ENCODE results near the gene CFAP90.

The CFAP90 gene

DNA sequence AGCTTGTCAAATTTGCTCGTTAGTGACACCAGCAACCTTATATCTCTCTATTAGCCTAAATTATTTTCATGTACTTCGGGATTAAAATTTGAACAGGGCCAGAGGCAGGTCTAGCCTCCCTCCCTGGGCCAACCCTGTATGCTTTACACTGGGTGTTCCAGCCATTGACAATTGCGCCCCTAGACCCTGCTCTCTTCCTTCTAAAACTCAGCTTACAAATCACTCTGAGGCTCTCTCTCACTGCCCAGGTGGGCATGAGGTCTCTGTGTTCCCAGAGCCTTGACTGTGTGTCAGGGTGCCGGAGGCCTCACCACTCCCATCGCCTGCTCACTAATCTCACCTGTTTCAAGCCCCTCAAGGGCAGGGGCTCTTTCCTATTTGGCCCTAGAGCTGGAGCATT lies 6.4 kb upstream of the CFAP90 start:
- in situ Hi-C loops (cut with HindIII; ENCODE audit: low pct_unique_long_range_greater_than_20kb, low sequenced_read_pairs): no loop called here
- no peak for TF ChIP-seq JUND (IDR thresholded peaks at IDR 0.05; ENCODE audit: low read depth)
- DNase-seq (ENCODE audit: low read depth in 1 of 2, low spot score in 1 of 2): no peak

DNA sequence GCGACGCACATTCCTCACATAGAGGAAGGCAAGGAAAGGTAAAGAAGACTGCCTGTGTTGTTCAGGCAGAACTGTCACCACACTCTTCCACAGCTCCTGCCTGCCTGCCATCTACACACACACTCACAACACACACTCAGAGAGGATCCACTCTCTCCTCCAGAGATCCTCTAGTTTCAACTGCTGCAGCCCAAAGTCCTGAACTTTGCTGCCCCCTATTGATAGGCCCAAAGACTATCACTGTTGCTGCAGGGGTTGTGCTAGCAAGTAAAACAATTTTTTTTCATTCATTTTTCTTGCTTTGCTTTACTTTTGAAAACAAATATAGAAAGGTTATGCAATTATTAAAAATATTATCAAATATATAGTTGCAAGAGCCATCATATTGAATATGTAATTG lies 5.9 kb upstream of the CFAP90 start:
- DNase-seq (ENCODE audit: low read depth in 1 of 2, low spot score in 1 of 2): peak in 1 of 2 experiments; percentile 75
- no peak for TF ChIP-seq JUND (IDR thresholded peaks at IDR 0.05; ENCODE audit: low read depth)
- in situ Hi-C loops (cut with HindIII; ENCODE audit: low pct_unique_long_range_greater_than_20kb, low sequenced_read_pairs): no loop called here

DNA sequence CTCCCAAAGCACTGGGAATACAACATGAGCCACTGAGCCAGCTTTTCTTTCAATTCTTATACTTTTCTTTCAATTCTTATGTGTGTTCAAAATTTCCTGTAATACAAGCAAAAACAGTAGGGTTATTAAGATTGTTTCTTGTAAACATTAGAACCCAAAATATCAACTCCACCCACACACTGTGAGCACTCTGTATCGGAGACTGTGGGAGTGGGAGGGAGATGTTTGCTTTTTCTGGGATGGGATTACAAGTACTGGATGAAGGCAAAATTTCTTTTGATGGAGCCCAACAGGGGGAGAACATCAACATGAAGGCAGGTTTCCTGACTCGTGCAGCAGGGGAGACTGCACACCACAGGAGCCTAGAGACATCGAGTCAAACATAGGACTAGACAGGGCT lies 4.7 kb upstream of the CFAP90 start:
- no peak for TF ChIP-seq JUND (IDR thresholded peaks at IDR 0.05; ENCODE audit: low read depth)
- in situ Hi-C loops (cut with HindIII; ENCODE audit: low pct_unique_long_range_greater_than_20kb, low sequenced_read_pairs): no loop called here
- DNase-seq (ENCODE audit: low read depth in 1 of 2, low spot score in 1 of 2): no peak

DNA sequence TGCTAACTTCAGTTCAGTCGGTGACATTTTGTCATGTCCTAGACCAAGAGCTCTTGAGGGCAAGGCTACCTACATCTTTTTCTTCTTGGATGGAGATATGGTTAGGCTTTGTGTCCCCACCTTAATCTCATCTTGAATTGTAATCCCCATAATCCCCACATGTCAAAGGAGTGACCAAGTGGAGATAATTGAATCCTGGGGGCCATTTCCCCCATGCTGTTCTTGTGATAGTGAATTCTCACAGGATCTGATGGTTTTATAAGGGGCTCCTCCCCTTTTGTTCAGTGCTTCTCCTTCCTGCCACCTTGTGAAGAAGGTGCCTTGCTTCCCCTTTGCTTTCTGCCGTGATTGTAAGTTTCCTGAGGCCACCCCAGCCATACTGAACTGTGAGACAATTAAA lies 2.1 kb upstream of the CFAP90 start:
- no peak for DNase-seq (ENCODE audit: low read depth in 1 of 2, low spot score in 1 of 2)
- in situ Hi-C loops (cut with HindIII; ENCODE audit: low pct_unique_long_range_greater_than_20kb, low sequenced_read_pairs): no loop called here
- no peak for TF ChIP-seq JUND (IDR thresholded peaks at IDR 0.05; ENCODE audit: low read depth)

DNA sequence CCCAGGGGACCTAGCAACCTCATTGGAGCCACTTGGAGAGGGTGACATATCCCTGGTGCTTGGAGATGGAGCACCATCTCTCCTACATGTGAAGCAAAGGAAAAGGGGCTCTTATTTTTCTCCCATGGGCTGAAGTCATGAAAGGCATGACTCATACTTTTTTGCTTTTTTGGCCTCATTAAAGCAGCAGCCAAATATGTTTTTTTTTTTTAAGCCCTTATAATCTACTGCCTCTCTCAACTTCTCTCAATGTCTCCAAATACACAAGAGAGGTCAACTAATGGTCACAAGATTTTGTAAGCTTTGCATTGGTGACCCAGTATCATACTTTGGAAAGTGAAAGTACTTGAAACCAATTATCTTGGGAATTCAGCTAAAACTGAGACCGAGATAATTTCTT lies 1.6 kb upstream of the CFAP90 start:
- in situ Hi-C loops (cut with HindIII; ENCODE audit: low pct_unique_long_range_greater_than_20kb, low sequenced_read_pairs): no loop called here
- TF ChIP-seq JUND (IDR thresholded peaks at IDR 0.05; ENCODE audit: low read depth): no peak
- no peak for DNase-seq (ENCODE audit: low read depth in 1 of 2, low spot score in 1 of 2)

DNA sequence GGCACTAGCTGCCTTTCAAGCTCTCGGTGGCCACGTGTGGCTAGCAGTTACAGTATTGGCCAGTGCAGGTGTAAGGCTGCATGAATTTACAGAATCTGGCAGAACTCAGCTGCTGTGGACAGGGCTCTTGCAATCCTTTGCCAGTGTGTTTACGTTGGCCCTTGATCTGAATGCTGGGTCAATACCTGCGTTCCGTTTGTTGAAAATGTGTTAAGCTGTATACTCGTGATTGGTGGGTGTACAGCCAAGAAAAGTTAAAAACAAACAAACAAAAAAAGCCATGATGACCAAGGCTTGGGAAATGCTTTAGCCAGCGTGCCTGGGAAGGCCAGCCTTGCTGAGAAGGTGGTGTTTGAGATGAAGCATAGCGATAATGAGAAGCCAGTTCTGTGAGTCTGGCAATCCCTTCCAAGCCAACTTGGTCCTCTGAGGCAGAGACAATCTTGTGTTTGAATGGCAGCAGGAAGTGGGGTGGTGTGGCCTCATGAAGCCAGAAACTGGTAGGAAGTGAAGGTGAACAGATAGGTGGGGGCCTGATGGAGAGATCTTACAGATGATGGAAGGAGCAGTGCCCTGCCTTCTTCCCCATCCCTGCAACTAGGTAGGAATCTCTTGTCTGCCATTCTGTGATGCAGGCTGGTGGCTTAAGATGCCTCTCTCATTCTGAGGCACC lies 820 bp upstream of the CFAP90 start:
- in situ Hi-C loops (cut with HindIII; ENCODE audit: low pct_unique_long_range_greater_than_20kb, low sequenced_read_pairs): no loop called here
- DNase-seq (ENCODE audit: low read depth in 1 of 2, low spot score in 1 of 2): peak; percentile 65 to 96
- no peak for TF ChIP-seq JUND (IDR thresholded peaks at IDR 0.05; ENCODE audit: low read depth)

DNA sequence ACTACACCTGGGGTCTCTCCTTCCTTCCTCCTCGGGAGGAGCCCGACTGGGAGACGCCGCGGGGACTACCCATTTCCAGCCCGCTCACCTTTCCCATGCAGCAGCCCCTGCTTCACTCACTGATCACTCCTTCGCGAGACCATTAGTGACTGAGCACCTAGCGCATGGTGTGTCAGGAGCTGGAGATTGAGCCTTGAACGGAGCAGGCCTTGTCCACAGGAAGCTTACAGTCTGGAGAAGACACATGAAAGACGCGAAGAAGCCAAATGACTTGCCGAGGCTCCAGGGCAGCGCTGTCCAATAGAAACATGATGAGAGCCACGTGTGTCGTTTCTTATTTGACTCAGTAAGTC lies 283 bp upstream of the CFAP90 start:
- TF ChIP-seq JUND (IDR thresholded peaks at IDR 0.05; ENCODE audit: low read depth): no peak
- in situ Hi-C loops (cut with HindIII; ENCODE audit: low pct_unique_long_range_greater_than_20kb, low sequenced_read_pairs): no loop called here

DNA sequence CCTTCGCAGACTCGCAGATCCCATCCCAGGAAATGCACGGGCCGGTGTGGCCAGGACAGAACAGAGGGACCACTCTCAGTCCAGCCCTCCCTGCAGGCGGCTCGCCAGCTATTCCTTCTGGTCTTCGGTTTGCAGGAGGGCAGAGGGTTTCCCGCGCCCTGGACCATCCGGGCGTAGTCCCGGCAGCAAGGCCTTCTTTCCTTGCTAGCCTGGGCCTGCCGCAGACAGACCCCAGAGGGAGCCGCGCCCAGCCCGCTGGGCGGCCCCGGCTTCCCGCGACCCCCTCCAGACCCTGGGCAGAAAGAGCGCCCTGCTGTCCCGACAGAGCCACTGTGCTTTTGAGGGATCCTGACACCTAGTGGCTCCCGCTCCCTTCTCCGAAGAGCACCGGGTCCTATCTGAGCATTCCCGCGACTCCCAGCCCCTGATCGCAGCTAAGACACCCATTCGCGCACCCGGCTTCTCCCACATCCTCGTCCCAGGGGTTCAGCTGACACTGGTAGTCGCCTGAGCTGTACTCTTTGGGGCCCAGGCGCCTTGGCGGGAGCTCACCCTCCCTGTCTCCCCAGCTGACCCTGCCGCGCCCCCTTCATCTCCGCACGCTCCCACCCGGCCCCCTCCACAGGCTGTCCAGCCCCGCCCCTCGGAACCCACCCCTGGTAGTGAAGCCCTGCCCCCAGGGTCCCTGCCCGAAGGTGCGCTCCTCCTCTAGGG lies 1.1 kb downstream of the CFAP90 start:
- in situ Hi-C loops (cut with HindIII; ENCODE audit: low pct_unique_long_range_greater_than_20kb, low sequenced_read_pairs): no loop called here
- TF ChIP-seq JUND (IDR thresholded peaks at IDR 0.05; ENCODE audit: low read depth): no peak
- no peak for DNase-seq (ENCODE audit: low read depth in 1 of 2, low spot score in 1 of 2)

More for the DNA sequence above, 283 bp upstream of the CFAP90 start:
- DNase-seq (ENCODE audit: low read depth in 1 of 2, low spot score in 1 of 2): no peak

DNA sequence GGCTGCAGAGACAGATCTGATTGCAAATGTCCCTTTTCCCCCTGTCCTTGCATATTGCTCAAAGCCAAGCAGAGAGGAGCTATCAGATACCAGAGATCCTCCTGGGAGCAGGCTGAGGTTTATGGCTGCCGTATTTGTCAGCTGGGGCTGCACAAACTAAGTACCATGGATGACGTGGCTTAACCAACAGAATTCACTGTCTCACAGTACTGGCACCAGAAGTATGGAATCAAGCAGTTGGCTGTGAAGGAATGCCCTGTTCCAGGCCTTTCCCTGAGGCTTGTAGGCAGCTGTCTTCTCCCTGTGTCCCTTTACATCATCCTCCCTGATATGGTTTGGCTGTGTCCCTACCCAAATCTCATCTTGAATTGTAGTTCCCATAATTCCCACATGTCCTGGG lies 2.6 kb downstream of the CFAP90 start:
- in situ Hi-C loops (cut with HindIII; ENCODE audit: low pct_unique_long_range_greater_than_20kb, low sequenced_read_pairs): no loop called here
- no peak for DNase-seq (ENCODE audit: low read depth in 1 of 2, low spot score in 1 of 2)

DNA sequence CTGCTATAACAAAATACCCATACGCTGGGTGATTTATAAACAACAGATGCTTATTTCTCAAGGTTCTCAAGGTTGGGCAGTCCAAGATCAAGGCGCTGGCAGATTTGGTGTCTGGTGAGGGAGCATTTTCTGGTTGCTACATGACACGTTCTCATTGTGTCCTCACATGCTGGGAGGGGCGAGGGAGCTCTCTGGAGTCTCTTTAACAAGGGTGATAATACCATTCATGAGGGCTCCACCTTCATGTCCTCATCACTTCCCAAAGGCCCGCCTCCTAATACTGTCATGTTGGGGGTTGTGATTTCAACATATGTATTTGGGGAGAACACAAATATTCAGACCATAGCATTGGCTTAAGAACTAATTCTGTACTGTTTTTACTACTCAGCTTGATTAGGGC lies 4.6 kb downstream of the CFAP90 start:
- DNase-seq (ENCODE audit: low read depth in 1 of 2, low spot score in 1 of 2): no peak
- no peak for TF ChIP-seq JUND (IDR thresholded peaks at IDR 0.05; ENCODE audit: low read depth)
- in situ Hi-C loops (cut with HindIII; ENCODE audit: low pct_unique_long_range_greater_than_20kb, low sequenced_read_pairs): no loop called here

More for the DNA sequence above, 2.6 kb downstream of the CFAP90 start:
- TF ChIP-seq JUND (IDR thresholded peaks at IDR 0.05; ENCODE audit: low read depth): no peak

DNA sequence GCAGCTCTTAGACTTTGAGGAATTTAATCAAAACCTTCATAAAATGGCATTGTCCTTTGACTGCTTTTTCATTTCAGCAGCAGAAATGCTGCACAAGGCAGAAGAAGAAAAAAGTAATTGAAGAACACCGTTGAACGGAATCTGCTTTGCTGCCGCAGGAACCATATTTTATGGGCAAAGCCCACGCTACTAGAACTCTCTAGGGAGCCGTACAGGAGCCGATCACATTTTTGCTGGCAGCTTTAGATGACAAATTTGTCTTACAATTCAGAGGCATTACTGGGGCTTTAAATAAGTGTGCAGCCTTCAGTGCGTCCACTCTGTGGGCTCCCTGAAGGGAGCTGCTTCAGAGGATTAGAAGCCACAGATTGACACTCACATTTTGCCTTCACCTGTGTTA lies 5.4 kb downstream of the CFAP90 start:
- no peak for TF ChIP-seq JUND (IDR thresholded peaks at IDR 0.05; ENCODE audit: low read depth)
- in situ Hi-C loops (cut with HindIII; ENCODE audit: low pct_unique_long_range_greater_than_20kb, low sequenced_read_pairs): no loop called here
- no peak for DNase-seq (ENCODE audit: low read depth in 1 of 2, low spot score in 1 of 2)

DNA sequence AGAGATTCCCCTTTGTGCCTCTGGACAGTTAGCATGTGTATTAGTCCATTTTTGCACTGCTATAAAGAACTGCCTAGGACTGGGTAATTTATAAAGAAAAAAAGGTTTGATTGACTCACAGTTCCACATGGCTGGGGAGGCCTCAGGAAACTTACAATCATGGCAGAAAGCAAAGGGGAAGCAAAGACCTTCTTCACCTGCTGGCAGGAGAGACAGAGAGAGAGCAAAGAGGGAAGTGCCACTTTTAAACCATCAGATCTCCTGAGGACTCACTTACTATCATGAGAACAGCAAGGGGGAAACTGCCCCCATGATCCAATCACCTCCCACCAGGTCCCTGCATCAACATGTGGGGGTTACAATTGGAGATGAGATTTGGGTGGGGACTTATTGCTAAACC lies 6.0 kb downstream of the CFAP90 start:
- no peak for TF ChIP-seq JUND (IDR thresholded peaks at IDR 0.05; ENCODE audit: low read depth)
- DNase-seq (ENCODE audit: low read depth in 1 of 2, low spot score in 1 of 2): no peak
- in situ Hi-C loops (cut with HindIII; ENCODE audit: low pct_unique_long_range_greater_than_20kb, low sequenced_read_pairs): no loop called here

DNA sequence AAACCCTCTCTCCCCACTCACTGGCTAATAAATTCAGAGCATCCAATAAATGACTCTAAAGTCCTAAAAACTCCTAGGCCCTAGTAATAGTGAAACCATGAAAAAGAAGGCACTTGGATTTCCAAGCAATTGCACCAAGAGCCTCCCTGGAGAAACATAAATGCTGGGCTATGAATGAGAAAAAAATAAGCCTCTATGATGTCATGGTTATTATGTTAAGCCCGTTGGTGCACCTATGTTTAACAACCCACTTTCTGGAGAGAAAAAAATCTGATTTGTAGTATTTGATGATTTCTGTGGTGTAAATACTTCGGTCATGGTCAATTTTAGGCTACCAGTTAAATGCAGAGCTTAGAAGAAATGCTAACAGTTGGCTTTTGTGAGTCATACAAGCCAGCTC lies 8.4 kb downstream of the CFAP90 start:
- DNase-seq (ENCODE audit: low read depth in 1 of 2, low spot score in 1 of 2): no peak
- in situ Hi-C loops (cut with HindIII; ENCODE audit: low pct_unique_long_range_greater_than_20kb, low sequenced_read_pairs): no loop called here
- no peak for TF ChIP-seq JUND (IDR thresholded peaks at IDR 0.05; ENCODE audit: low read depth)

DNA sequence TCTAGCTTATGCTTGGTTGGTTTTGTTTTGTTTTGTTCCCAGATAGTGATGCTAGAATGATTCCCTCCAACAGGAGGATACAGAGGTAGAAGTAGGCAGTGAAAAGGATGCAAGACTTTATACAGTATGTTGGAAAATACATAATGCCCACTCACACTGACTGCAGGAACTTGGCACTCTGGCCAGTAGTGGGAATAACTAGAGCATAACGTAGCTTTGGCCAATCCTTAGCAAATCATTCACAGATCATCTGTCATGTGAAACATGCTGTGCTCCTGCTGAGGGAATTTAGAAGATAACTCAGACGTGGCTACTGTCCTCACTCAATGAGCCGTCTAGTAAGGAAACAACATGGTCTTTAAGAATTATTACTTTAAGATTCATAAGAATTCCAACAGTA lies 13.5 kb downstream of the CFAP90 start:
- in situ Hi-C loops (cut with HindIII; ENCODE audit: low pct_unique_long_range_greater_than_20kb, low sequenced_read_pairs): no loop called here
- no peak for DNase-seq (ENCODE audit: low read depth in 1 of 2, low spot score in 1 of 2)
- no peak for TF ChIP-seq JUND (IDR thresholded peaks at IDR 0.05; ENCODE audit: low read depth)
